H1 (cell line): Measurements from ENCODE around the gene ALOX5. TPM values are rescaled to one million over a fixed set of nuclear protein-coding genes. Genes with fewer than 3 reads are reported as not detected.

Experiments used
- BRCA1 ChIP-seq: IDR thresholded peaks from 2 replicates; pipeline ENCODE4 v1.6.1; 2012; ENCODE audit warnings: low read depth, low read length, improper control_type of control experiment
- NANOG ChIP-seq: IDR thresholded peaks from 2 replicates; pipeline ENCODE4 v1.6.1; 2011; ENCODE audit warnings: low read length, low read depth, mild to moderate bottlenecking, inconsistent platforms; ENCODE audit not compliant: insufficient read depth, poor library complexity, severe bottlenecking
- polyA plus RNA-seq, 7 experiments: library from polyadenylated mRNA; depleted of rRNA in 3 of 7; stranded (reverse) in 5 of 7; unstranded in 2 of 7; fragments of >200 nt in 5 of 7; fragments of 200-250 nt in 2 of 7; gene quantifications; 1 replicate in 5 of 7; 2 replicates in 1 of 7; 4 replicates in 1 of 7; pipeline versions ENCODE4 v1.2.1 to v1.2.3, GENCODE V29; 2011 to 2013; ENCODE audit warnings: missing spikeins in 2 of 7, mixed read lengths in 2 of 7
- total RNA-seq: library from RNA; stranded (reverse); fragmentation: NEBNext Ultra II Directional; extraction: Animal tissue kit (Norgen Biotek cat#: 25700); gene quantifications from 2 replicates; pipeline ENCODE4 v1.2.1, GENCODE V29; 2021
- TF ChIP-seq, protein P1 (sequence below): fragments of 300-600 bp; sonication (generic); IDR thresholded peaks from 2 replicates; pipeline ENCODE4 v1.7.1; 2012; ENCODE audit warnings: low read length, moderate library complexity, mild to moderate bottlenecking, inconsistent platforms; ENCODE audit not compliant: insufficient replicate concordance

The ALOX5 gene
- total and polyA plus RNA-seq, 2 of the 8 experiments (the other 6 are each of a cell fraction or from before 2014, with no cell fraction given) = 1.6 to 3.8 TPM

DNA sequence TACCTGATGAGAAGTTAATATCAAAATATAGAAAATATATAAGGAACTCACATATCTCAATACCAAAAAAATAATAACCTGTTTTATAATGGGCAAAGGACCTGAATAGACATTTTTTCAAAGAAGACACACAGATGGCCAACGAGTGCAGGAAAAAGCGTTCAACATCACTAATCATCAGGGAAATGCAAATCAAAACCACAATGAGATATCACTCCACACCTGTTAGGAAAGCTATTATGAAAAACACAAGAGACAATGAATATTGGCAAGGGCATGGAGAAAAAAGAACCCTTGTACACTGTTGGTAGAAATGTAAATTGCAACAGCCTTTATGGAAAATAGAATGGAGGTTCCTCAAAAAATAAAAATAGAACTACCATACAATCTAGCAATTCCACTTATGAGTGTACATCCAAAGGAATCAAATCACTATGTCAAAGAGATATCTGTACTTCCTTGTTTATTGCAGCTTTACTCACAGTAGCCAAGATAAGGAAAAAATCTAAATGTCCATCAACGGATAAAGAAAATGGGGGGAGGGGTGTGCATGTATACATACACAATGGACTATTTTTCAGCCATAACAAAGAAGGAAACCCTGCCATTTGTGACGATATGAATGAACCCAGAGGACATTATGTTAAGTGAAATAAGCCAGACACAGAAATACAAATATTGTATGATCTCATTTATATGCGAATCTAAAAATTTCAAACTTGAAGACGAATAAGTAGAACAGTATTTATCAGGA is 3.6 kb upstream of the ALOX5 start (continued):
- TF ChIP-seq, protein P1, sequence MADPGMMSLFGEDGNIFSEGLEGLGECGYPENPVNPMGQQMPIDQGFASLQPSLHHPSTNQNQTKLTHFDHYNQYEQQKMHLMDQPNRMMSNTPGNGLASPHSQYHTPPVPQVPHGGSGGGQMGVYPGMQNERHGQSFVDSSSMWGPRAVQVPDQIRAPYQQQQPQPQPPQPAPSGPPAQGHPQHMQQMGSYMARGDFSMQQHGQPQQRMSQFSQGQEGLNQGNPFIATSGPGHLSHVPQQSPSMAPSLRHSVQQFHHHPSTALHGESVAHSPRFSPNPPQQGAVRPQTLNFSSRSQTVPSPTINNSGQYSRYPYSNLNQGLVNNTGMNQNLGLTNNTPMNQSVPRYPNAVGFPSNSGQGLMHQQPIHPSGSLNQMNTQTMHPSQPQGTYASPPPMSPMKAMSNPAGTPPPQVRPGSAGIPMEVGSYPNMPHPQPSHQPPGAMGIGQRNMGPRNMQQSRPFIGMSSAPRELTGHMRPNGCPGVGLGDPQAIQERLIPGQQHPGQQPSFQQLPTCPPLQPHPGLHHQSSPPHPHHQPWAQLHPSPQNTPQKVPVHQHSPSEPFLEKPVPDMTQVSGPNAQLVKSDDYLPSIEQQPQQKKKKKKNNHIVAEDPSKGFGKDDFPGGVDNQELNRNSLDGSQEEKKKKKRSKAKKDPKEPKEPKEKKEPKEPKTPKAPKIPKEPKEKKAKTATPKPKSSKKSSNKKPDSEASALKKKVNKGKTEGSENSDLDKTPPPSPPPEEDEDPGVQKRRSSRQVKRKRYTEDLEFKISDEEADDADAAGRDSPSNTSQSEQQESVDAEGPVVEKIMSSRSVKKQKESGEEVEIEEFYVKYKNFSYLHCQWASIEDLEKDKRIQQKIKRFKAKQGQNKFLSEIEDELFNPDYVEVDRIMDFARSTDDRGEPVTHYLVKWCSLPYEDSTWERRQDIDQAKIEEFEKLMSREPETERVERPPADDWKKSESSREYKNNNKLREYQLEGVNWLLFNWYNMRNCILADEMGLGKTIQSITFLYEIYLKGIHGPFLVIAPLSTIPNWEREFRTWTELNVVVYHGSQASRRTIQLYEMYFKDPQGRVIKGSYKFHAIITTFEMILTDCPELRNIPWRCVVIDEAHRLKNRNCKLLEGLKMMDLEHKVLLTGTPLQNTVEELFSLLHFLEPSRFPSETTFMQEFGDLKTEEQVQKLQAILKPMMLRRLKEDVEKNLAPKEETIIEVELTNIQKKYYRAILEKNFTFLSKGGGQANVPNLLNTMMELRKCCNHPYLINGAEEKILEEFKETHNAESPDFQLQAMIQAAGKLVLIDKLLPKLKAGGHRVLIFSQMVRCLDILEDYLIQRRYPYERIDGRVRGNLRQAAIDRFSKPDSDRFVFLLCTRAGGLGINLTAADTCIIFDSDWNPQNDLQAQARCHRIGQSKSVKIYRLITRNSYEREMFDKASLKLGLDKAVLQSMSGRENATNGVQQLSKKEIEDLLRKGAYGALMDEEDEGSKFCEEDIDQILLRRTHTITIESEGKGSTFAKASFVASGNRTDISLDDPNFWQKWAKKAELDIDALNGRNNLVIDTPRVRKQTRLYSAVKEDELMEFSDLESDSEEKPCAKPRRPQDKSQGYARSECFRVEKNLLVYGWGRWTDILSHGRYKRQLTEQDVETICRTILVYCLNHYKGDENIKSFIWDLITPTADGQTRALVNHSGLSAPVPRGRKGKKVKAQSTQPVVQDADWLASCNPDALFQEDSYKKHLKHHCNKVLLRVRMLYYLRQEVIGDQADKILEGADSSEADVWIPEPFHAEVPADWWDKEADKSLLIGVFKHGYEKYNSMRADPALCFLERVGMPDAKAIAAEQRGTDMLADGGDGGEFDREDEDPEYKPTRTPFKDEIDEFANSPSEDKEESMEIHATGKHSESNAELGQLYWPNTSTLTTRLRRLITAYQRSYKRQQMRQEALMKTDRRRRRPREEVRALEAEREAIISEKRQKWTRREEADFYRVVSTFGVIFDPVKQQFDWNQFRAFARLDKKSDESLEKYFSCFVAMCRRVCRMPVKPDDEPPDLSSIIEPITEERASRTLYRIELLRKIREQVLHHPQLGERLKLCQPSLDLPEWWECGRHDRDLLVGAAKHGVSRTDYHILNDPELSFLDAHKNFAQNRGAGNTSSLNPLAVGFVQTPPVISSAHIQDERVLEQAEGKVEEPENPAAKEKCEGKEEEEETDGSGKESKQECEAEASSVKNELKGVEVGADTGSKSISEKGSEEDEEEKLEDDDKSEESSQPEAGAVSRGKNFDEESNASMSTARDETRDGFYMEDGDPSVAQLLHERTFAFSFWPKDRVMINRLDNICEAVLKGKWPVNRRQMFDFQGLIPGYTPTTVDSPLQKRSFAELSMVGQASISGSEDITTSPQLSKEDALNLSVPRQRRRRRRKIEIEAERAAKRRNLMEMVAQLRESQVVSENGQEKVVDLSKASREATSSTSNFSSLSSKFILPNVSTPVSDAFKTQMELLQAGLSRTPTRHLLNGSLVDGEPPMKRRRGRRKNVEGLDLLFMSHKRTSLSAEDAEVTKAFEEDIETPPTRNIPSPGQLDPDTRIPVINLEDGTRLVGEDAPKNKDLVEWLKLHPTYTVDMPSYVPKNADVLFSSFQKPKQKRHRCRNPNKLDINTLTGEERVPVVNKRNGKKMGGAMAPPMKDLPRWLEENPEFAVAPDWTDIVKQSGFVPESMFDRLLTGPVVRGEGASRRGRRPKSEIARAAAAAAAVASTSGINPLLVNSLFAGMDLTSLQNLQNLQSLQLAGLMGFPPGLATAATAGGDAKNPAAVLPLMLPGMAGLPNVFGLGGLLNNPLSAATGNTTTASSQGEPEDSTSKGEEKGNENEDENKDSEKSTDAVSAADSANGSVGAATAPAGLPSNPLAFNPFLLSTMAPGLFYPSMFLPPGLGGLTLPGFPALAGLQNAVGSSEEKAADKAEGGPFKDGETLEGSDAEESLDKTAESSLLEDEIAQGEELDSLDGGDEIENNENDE = no peak
- TF ChIP-seq NANOG (no peak), BRCA1 (no peak)
